Activated naive CD4-positive, alpha-beta T cell treated with anti-CD3 and anti-CD28 coated beads, Interleukin-2, amount 50 U/mL, for 24 hours (primary cell): ENCODE data around the gene TSC1.

Experiments used
- H3K27ac Mint-ChIP-seq: one replicate; pipeline ENCODE4 v1.8.0; 2021; ENCODE audit warnings: mild to moderate bottlenecking, mixed read lengths
- H3K27me3 Mint-ChIP-seq: one replicate; pipeline ENCODE4 v1.8.0; 2021; ENCODE audit warnings: mixed read lengths
- H3K36me3 Mint-ChIP-seq: one replicate; pipeline ENCODE4 v1.8.0; 2021; ENCODE audit warnings: mixed read lengths
- H3K4me1 Mint-ChIP-seq: one replicate; pipeline ENCODE4 v1.8.0; 2021; ENCODE audit warnings: mixed read lengths
- H3K4me3 Mint-ChIP-seq: one replicate; pipeline ENCODE4 v1.8.0; 2021; ENCODE audit warnings: mild to moderate bottlenecking, mixed read lengths
- H3K9me3 Mint-ChIP-seq: one replicate; pipeline ENCODE4 v1.8.0; 2021; ENCODE audit warnings: mixed read lengths

The TSC1 gene

GRCh38 chr9:132846918-132847515 is 97.4 kb downstream of the TSC1 start:
- H3K27ac Mint-ChIP-seq: no peak overlapping the region
- no peaks in the 10 kb centered on the region for H3K36me3 Mint-ChIP-seq
- no peaks in the 10 kb centered on the region for H3K27me3 Mint-ChIP-seq
- no peaks in the 10 kb centered on the region for H3K9me3 Mint-ChIP-seq
- no peak overlapping the region for H3K4me3 Mint-ChIP-seq
- peaks cover 20% of the 10 kb centered on the region for H3K4me1 Mint-ChIP-seq

GRCh38 chr9:132846109-132846917 is 98.1 kb downstream of the TSC1 start:
- Mint-ChIP-seq H3K27ac (no peak overlapping the region), H3K27me3 (no peaks in the 10 kb centered on the region), H3K4me3 (no peak overlapping the region), H3K36me3 (no peaks in the 10 kb centered on the region), H3K9me3 (no peaks in the 10 kb centered on the region), H3K4me1 (peaks cover 20% of the 10 kb centered on the region)

GRCh38 chr9:132842124-132843044 is 102.0 kb downstream of the TSC1 start:
- Mint-ChIP-seq H3K9me3 (no peaks in the 10 kb centered on the region), H3K4me3 (no peak overlapping the region), H3K4me1 (no peaks in the 10 kb centered on the region), H3K27ac (no peak overlapping the region), H3K27me3 (no peaks in the 10 kb centered on the region), H3K36me3 (no peaks in the 10 kb centered on the region)
